HG03457 (cell line): ENCODE data around the gene CNTN1.

Experiments
- ATAC-seq: cut with Tn5 transposase; IDR thresholded peaks from one replicate; pipeline ENCODE4 v1.9.1; 2021; ENCODE audit warnings: moderate number of reproducible peaks; ENCODE audit not compliant: unreplicated experiment

CNTN1 gene

DNA sequence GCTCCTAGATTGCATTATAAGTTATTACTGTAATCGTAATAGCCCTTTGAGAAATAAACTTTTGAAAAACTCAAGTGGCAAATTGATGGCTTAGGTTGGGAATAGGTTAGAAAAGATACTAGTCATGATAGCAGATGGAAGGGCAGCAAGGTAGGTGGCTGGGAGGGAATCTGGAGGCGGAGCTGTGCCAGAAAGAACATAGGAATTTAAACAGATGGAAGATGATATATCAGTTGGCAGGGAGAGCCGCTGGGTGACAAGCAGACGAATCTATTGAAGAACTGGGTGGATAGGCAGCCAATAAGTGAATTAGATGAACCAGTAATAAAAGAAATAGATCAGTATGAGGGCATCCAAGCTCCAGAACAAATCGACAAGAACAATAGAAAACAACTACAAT is 142.1 kb downstream of the CNTN1 start:
- ATAC-seq = no peak

DNA sequence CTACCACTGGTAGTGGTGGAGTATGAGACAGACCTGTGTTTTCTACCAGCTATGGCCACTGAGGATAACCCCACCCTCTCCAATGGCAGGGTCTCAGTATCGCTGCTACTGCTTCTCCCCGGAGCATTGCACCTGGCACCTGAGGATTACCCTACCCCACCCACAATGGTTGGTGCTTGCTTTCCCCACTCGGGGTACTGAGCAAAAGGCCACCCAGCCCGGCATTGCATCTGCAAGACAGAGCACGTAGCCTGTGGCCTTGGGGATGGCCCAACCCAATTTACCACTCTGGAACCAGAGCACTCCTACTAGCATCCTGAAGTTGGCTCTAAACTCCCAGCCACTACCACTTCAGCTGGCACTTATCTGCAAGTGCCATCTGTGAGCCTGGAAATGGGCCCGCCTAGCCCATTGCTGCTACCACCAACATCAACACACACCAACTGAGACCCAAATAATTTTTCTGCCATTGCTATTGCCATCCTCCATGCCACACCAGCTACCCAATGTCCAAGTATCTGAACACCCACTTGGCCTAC is 145.7 kb downstream of the CNTN1 start:
- ATAC-seq = no peak

- ATAC-seq = no peak
Measured at GRCh38 chr12:40843495-40843894, 151.3 kb downstream of the CNTN1 start.

DNA sequence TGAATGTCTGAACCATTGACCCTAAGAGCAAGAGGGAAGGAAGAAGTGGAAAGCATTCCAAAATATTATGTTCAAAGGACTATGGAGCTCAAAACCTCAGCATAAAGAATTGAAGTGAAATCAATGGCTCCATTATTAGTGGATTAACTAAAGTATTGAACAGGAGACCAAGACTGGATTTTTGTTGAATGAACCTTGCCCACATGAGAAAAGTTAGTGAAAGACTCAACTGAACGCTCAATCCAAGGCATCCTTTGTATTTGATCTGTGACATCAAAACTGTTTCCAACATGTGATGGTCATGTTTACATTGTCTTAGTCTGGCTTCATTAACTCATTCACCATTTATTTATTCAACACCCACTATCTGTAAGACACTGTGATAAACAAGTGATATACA is 161.0 kb downstream of the CNTN1 start:
- ATAC-seq = no peak

GRCh38 chr12:40854604-40855003 is 162.4 kb downstream of the CNTN1 start:
- ATAC-seq = no peak

GRCh38 chr12:40864891-40865290 is 172.7 kb downstream of the CNTN1 start:
- ATAC-seq = no peak

GRCh38 chr12:40870981-40871380 is 178.7 kb downstream of the CNTN1 start:
- ATAC-seq = no peak

DNA sequence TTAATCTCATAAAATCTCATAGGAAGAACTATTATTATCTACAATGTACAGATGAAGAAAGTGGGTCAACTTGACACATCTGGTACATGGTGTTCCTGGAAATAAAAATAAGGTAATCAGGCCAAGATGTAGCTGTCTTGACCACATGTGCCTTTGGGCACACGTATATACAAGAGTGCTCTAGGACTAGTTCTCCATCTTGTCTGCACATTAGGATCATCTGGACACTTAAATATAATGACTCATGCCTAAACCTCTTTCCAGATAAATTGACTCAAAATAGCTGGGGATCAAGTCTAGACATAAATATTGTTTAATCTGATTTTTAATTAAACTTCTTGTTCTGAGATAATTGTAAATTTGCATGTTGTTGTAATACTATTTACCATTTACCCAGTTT is 182.6 kb downstream of the CNTN1 start:
- ATAC-seq = no peak

DNA sequence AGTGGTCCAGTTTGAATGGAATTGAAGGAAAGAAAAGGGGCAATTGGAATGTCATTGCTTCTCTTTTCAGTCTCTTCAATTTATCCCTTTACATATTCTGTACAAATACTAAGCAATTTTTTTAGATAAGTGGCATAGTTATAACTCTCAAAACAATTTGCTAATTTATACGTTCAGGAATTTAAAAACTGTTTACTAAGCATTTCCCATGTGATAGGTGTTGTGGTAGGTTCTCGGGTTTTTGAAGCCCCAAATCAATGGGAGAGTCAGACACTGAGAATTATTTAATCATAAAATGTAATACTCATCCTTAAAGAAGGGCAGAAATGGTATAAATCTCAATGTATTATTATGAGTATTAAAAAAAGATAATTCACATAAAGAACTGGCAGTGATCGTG is 197.1 kb downstream of the CNTN1 start:
- ATAC-seq = no peak

GRCh38 chr12:40892528-40892927 is 200.3 kb downstream of the CNTN1 start:
- ATAC-seq = no peak

DNA sequence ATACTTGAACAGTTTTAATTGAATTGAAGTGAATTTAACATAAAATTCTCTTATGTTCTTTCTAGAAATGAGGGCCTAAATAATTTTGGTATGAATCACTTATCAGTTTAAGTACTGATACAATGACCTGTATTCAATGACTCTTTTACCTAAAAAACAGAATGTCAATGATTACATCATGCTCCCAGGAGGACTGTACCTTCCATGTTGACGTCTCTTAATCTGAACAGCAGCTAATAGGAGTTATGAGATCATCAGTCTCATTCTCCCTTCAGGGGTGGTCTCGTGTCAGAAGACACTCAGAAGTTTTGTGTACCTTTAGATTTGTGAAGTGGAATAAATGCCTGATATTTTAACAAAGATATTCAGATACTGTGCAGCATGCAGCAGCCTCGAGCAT is 206.3 kb downstream of the CNTN1 start:
- ATAC-seq = no peak

- no peak for ATAC-seq
Measured at GRCh38 chr12:40903040-40903439, 210.8 kb downstream of the CNTN1 start.

- ATAC-seq = peak; percentile 84
Measured at GRCh38 chr12:40907115-40907527, 214.9 kb downstream of the CNTN1 start.

GRCh38 chr12:40911676-40912075 is 219.4 kb downstream of the CNTN1 start:
- no peak for ATAC-seq

DNA sequence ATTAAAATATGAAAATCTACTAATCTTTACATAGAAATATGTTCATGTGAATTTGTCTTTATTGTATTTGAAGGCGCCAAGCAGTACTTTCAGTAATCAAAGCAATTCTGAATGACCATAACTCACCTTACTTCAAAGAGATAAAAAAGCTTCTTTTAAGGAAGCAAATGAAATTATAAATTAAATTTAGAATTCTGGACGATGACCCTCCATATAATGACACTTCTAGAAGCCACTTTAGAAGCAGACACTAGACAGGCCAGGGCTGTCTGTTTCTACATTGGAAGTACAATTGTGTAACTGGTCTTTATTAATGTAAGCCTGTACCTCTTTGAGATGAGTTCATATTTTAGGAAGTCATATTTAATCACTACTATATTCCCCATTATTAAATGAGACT is 222.9 kb downstream of the CNTN1 start:
- no peak for ATAC-seq

GRCh38 chr12:40917561-40917960 is 225.3 kb downstream of the CNTN1 start:
- no peak for ATAC-seq

DNA sequence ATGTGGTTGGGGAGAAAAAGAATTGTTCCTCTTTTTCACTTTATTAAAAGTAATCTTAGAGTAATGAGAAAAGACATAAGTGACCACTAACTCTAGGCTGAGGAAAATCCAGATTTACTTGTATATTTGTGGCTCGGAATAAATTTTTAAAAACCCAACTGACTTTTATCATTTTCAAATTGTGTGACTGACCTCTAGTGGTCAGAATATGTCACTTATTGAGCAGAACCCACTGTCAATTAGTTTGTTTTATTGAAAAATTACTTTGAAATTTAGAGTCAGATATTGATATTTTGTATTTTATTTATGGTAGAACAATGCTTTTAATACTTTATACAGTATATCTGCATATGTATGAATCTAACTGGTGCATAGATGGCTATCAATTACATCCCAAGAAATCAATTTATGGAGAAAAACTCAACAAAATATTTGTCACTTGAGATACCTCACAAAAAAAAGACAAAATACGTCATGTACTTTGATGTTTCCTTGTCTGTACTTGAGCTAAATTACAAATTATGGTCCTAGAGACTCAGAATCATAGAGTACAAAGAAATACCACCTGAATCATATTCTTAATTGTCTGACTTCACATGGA is 229.4 kb downstream of the CNTN1 start:
- ATAC-seq = no peak

DNA sequence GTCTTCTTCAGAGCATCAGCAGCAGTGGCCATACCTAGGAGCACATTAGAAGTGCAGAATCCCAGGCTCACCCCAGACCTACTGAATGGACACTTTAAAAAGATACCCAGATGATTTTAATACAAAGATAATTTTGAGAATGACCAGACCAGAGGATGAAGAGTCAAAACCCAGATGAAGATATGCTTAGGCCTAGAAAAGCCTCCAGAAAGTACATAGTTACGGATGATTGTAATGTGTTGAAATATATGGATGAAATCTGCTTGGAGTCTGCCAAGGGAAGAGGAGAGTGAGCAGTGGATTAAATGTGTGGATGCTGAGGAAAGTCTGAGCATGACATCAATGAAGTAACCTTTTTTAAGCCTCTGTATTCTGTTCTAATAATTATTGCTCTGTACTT is 245.7 kb downstream of the CNTN1 start:
- no peak for ATAC-seq

- ATAC-seq = no peak
Measured at GRCh38 chr12:40942326-40942725, 250.1 kb downstream of the CNTN1 start.

DNA sequence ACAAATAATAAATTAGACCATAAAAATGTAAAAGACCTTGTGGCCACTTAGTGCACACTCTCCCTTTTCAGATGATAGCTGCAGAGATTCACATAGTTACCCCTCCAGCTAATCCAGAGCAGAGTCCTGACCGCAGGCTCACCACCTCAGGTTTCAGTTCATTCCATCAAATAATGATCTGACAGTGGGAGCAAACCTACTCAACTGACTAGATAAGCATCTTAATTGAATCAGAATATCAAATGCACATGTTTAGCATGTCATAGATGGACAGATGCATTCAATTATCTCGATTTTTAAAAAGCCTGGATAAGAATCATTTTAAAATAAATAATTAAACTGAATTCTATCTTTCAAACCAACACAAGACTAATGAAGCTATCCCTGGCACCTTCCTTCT is 253.5 kb downstream of the CNTN1 start:
- no peak for ATAC-seq

DNA sequence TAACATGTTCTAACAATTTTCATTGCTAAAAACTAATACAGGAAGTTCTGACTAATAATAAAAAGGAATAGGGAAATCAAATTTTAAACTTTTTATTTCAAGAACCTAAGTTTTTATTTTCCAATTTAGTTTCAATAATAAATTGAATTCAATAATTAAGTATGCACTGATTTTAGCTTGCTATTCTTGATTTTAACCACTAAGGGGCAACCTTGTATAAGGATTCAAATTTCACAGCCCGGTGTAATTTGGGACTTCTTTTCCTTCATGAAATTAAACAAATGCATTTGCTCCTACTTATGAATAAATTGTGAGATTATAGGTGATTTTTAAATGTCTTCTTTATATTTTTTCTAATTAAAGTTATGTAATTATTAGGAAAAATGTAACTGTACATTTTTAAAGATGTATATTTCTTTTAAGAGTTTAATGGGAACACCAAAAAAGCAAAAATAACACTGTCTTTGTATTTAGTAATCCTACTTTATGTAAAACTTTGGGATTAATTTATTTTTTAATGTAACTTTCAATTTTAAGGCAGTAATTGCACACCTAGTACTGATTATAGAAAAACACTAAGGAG is 254.5 kb downstream of the CNTN1 start:
- ATAC-seq = no peak

- no peak for ATAC-seq
Measured at GRCh38 chr12:40947797-40948196, 255.6 kb downstream of the CNTN1 start.

- ATAC-seq = no peak
Measured at GRCh38 chr12:40953076-40953475, 260.8 kb downstream of the CNTN1 start.
